ENCODE results near the gene CDC26.
"Not testable (repeated sequence)": the region's sequence is repeated elsewhere in the genome, so short reads cannot be mapped to it uniquely, and the experiment has no call there.

The CDC26 gene

GRCh38 chr9:113293285-113293878 lies 18.0 kb upstream of the CDC26 start:
- DNase-seq (ENCODE audit: low spot score) = no peak

- no peak for DNase-seq (ENCODE audit: low spot score)
Measured at GRCh38 chr9:113290052-113290607, 14.8 kb upstream of the CDC26 start.

DNA sequence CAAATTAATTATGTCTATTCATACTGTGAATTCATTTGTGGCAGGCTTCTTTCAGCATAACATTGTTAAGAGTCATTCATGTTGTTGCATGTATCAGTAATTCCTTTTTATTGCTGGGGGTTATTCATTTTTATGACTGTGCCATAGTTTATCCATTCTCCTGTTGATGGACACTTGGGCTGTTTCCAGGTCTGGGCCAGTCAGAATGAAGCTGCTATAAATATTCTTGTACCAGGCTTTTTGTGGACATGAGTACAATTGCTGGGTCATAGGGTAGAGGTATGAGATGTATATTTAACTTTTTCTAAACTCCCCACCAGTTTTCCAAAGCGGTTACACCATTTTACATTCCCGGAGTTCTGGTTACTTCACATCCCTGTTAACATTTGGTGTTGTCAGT lies 13.7 kb upstream of the CDC26 start:
- no peak for DNase-seq (ENCODE audit: low spot score)

GRCh38 chr9:113281356-113281755 lies 6.0 kb upstream of the CDC26 start:
- no peak for DNase-seq (ENCODE audit: low spot score)

DNA sequence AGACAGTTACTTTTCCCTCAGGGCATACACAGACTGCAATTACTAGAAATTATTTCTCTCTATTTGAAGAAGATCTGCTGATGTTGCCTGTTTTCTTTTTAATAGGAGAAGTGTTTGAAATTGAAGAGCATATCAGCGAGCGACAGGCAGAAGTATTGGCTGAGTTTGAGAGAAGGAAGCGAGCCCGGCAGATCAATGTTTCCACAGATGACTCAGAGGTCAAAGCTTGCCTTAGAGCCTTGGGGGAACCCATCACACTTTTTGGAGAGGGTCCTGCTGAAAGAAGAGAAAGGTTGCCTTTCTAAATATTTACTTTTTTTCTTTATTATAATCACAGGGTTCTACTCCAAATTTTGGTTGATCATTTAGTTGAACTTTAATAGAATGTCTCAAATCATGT lies 3.5 kb upstream of the CDC26 start:
- DNase-seq (ENCODE audit: low spot score) = no peak

DNA sequence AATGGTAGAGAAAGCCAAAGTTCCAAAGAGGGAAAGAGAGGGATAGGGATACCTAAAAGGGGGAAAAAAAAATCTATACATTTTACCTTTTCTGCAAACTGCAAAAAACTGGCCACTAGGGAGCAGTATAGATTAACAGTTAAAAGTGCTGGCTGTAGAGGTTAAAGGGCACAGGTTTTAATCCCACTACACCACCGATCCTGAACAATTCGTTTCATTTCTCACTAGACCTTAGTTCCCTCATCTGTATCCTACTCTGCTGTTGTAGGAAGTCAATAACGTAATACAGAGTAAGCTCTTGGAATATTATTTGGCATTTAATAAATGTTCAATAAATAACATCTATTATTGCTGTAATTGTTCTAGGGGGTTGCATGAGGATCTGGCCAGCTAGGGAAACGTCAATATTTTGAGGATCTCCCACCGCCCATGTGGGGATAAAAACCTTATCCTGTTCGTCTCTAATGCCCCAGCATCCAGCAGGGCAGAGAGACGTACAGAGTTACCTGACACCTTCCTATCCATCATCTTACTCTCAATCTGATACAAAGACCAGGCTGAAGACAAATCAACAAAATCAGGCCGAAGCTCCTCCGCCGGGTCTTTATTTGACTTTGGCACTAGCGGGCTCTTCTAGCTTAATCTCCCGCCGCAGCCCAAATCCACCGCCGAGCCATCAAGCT lies 757 bp downstream of the CDC26 start:
- DNase-seq (ENCODE audit: low spot score) = peak; percentile 71

DNA sequence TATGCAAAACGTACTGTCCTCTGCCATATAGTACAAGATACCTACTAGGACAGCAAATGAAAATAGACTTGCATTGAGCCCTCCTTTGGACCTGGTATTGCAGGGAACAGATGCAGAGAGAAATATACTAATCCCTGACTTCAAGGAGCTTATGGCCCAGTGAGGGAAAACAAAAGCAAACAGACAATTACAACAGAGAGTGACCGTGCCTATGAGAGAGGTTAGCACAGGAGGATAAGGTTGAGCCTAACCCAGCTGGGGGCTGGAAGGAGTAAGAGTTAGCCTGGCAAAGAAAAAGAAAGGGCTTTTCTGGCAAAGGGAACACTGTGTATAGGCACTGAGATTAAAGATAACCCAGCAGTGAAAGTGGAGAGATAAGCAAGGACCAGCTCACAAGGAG lies 5.5 kb downstream of the CDC26 start:
- no peak for DNase-seq (ENCODE audit: low spot score)

DNA sequence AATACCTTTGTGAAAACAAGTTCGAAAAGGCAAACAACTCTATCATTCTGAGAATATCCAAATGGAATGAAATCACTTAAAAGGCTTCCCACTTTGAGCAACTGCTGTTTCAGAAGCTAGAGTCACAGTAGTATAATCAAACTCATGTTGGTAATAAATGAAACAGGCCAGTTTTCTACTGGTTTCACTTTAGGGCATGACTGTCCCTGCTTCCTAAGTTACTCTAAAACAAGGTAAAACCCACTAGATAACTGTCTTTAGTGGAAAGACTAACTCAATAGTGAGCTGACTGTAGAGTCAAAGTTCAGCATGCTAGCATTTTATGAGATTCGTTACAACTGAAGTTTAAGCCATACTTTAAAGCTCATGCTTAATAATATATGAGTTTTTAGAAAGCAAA lies 6.0 kb downstream of the CDC26 start:
- no peak for DNase-seq (ENCODE audit: low spot score)

DNA sequence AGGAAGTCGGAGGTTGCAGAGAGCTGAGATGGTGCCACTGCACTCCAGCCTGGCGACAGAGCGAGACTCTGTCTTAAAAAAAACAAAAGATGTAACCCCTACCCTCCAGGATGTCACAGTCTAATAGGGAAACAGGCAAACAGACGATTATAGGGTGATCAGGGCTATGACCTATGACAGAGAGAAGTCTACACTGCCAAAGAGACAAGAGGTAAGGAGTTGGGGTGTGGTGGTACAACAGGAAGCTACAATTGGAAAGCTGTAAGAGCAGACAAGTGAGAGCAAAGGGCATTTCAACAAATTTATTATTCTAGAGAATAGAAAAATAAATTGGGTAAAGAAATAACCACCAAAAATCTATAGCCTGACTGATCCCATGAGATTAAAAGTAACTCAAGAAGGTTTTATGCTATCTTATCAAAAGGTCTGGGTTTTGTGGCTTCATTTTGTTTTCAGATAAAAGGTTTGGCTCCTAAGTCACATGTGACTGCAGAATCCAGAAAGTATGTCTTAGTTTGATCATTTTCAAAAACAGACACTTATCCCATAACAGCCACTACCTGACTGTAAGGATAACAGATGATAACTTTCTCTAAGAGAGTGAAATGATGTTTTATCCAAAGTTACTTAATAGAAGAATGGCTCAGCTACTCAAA lies 7.3 kb downstream of the CDC26 start:
- no peak for DNase-seq (ENCODE audit: low spot score)

DNA sequence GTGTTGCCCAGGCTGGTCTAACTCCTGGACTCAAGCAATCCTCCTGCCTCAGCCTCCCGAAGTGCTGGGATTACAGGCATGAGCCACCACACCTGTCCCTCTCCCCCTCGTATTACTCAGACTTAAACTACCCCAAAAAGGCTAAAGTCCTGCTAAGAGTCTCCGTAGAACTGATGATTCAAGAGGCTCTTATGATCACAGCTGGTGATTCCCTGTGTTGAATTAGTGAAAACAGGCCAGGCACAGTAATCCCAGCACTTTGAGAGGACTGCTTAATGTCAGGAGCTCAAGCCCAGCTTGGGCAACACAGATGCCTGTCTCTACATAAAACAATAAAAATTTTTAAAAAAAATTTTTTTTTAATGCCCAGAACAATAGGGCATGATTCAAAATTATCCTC lies 9.2 kb downstream of the CDC26 start:
- DNase-seq (ENCODE audit: low spot score) = no peak

- no peak for DNase-seq (ENCODE audit: low spot score)
Measured at GRCh38 chr9:113261917-113262671, 13.3 kb downstream of the CDC26 start.

DNA sequence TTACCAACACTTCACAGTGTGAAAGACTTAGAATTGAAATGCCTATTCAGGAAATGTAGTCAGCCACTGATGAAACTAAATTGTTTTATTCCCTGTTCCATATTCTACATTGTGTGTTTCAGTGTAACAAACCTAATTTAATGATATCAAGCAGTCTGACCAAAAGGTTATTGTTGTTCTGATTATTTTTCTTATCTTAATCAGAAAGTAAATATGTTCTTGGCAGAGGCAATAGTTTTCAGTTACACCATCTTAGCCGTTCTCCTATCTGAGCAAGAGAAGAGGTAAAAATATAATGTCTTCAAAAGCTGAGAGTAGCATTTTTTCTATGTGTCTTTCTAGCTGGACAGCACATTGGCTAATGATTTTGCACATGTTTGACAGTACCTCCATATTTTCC lies 17.1 kb downstream of the CDC26 start:
- no peak for DNase-seq (ENCODE audit: low spot score)

DNA sequence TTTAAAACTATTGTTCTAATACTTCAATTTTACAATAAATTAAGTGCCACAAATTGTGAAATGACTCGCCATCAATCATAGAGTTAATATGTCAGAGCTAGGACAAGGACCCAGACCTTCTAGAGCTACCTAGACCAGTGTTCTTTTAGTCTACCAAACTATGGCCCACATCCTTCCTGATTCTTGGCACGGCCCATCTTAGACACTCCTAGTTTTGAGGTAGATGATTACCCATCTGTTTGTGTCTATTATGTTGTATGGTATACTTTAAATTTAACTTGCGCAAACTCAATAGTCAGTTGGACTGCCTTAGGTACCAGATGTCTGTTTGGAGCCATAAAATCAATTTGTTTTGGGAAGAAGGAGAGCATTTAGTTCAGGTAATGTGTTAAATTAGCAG lies 17.5 kb downstream of the CDC26 start:
- DNase-seq (ENCODE audit: low spot score) = no peak

GRCh38 chr9:113255438-113255837 lies 19.9 kb downstream of the CDC26 start:
- no peak for DNase-seq (ENCODE audit: low spot score)

DNA sequence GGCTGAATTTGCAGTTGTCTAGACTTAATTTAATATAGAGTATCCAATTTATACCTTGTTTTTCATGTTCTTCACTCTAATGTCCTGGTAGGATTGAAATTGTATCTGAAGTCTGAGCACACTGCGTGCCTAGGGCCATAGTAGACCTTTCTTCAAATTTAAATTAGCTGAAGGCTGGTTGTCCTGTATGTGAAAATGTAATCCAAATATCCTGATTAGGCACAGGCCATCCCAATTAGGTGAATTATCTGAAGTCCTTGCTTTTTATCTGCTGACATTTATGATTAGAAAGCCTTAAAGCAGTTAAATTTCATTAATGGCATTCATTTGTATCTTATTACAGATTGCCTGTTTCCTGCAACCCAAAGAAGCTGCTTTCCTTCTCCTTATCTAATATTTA lies 20.4 kb downstream of the CDC26 start:
- no peak for DNase-seq (ENCODE audit: low spot score)

DNA sequence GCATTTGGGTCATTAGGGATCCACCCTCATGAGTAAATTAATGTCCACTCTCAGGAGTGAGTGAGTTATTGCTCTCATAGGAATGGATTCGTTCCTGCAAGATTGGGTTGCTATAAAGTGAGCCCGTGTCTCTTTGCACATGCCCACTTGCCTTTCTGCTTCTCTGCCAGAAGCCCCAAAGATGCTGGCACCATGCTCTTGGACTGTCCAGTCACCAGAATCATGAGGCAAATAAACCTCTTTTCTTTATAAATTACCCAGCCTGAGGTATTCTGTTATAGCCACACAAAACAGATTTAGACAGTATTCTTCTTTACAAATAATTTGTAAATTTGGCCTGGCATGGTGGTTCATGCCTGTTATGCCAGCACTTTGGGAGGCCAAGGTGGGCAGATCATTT lies 24.6 kb downstream of the CDC26 start:
- no peak for DNase-seq (ENCODE audit: low spot score)

GRCh38 chr9:113249661-113250060 lies 25.7 kb downstream of the CDC26 start:
- not testable (repeated sequence) for DNase-seq (ENCODE audit: low spot score)

GRCh38 chr9:113247640-113248039 lies 27.7 kb downstream of the CDC26 start:
- no peak for DNase-seq (ENCODE audit: low spot score)

DNA sequence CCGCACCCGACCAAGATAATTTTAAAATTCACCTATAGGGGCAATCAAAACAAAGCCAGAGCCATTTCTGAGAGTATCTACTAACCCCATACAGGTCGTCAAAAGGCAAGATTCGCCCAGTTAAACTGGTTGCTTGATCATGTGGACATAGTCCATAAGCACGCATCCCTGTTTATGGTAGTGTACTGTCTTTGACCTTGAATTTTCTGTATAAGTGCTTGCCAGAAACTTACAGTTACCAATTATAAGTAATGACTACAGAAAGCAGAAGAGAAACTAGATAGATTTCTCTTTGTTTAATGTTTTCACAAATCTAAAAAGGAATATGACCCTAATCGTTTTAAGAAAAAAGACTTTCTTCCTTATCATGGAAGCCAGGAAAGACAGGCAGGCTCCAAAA lies 28.4 kb downstream of the CDC26 start:
- DNase-seq (ENCODE audit: low spot score) = no peak

GRCh38 chr9:113245894-113246293 lies 29.5 kb downstream of the CDC26 start:
- no peak for DNase-seq (ENCODE audit: low spot score)

GRCh38 chr9:113244556-113244955 lies 30.8 kb downstream of the CDC26 start:
- no peak for DNase-seq (ENCODE audit: low spot score)

DNA sequence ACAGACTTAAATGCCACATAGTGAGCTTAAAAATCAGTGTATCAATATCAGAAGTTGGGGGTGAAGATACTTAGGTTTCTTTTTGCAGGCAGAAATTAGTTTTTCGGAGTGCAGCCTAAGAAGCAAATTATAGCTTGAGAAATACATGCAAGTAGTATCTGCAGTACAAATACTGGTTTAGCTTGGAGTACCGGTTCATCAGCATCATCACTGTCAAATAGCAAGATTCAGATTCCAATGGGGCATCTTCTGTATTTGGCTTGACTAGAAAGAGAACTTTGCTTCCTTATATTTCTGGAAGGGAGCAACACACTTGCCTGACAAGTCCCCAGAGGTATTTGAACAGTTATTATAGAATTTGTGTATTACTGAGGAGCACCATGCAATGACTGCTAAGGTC lies 34.2 kb downstream of the CDC26 start:
- DNase-seq (ENCODE audit: low spot score) = no peak

DNA sequence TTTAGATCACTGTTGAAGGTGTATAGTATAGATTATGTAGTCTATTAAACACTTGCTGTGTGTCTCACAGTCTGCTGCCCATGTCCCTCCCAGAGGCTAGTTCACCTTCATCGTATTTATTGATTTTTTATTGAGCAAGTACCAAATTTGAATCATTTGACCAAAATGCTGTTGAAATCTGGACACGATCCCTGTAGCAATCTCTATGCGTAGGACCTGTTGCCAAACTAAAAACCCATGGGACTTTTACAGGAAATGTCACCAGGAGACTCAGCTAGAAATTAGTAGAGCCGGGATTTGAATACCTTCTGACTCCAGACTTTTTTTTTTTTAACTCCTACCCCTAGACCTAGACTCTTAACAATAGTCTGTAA lies 36.5 kb downstream of the CDC26 start:
- DNase-seq (ENCODE audit: low spot score) = no peak
